Mammary epithelial cell (primary cell): ENCODE data around the gene GDF15.

Source experiments
- EZH2 ChIP-seq: IDR thresholded peaks from 2 replicates; pipeline ENCODE4 v1.6.1; 2012; ENCODE audit warnings: low read length, inconsistent platforms, borderline replicate concordance
- TF ChIP-seq, protein P1 (sequence below), 2 donors: IDR thresholded peaks in 1 of 2; conservative IDR thresholded peaks in 1 of 2; 2 replicates each; pipeline ENCODE4 v1.5.1; 2011 to 2012; ENCODE audit warnings: inconsistent platforms in 2 of 2, low read length in 2 of 2, mild to moderate bottlenecking in 2 of 2, control low read depth in 1 of 2, low read depth in 1 of 2; ENCODE audit not compliant: insufficient read depth in 1 of 2; ENCODE audit errors: extremely low read depth in 1 of 2

DNA sequence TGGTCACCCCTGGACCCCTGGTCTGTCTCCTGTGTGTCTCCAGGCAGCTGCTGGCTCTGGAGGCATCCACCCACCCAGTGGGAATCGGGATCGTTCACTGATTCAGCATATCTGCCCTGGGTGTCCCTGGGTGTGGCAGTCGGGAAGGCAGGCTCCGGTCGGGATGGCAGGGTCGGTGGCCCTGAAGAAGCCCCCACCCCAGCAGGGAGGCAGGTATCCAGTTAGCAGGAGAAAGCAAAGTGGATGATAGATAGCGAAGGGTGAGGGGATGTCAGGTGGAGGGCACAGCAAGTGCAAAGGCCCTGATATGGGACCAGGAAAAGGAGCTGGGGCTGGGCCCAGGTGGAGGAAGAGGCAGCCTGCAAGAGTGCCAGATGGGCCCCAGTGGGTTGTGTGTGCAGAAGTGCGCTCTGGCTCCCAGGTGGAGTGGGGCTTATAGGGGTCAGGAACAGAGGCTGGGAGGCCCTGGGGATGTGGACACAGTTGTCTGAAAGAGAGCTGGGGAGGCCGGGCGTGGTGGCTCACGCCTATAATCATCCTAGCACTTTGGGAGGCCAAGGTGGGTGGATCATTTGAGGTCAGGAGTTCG lies 35.5 kb downstream of the GDF15 start:
- TF ChIP-seq, protein P1, sequence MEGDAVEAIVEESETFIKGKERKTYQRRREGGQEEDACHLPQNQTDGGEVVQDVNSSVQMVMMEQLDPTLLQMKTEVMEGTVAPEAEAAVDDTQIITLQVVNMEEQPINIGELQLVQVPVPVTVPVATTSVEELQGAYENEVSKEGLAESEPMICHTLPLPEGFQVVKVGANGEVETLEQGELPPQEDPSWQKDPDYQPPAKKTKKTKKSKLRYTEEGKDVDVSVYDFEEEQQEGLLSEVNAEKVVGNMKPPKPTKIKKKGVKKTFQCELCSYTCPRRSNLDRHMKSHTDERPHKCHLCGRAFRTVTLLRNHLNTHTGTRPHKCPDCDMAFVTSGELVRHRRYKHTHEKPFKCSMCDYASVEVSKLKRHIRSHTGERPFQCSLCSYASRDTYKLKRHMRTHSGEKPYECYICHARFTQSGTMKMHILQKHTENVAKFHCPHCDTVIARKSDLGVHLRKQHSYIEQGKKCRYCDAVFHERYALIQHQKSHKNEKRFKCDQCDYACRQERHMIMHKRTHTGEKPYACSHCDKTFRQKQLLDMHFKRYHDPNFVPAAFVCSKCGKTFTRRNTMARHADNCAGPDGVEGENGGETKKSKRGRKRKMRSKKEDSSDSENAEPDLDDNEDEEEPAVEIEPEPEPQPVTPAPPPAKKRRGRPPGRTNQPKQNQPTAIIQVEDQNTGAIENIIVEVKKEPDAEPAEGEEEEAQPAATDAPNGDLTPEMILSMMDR (conservative IDR thresholded peaks at IDR 0.05 in 1 of 2, IDR thresholded peaks at IDR 0.05 in 1 of 2; ENCODE audit: extremely low read depth in 1 of 2, insufficient read depth in 1 of 2, low read depth in 1 of 2, low read length in 2 of 2): no peak
- no peak for TF ChIP-seq EZH2
